Left cardiac atrium (tissue), 4 donors: ENCODE results near the gene RNU5D-1. TPM values are rescaled to one million over a fixed set of nuclear protein-coding genes. Genes with fewer than 3 reads are reported as not detected.
"Not testable (repeated sequence)": the region's sequence is repeated elsewhere in the genome, so short reads cannot be mapped to it uniquely, and the experiment has no call there.

Source experiments
- ATAC-seq, 2 donors: fragments of 200-7000 bp; cut with Tn5 transposase; one replicate each; pipeline ENCODE4 v1.9.1; 2020; ENCODE audit warnings: mild to moderate bottlenecking in 2 of 2, moderate library complexity in 2 of 2
- DNase-seq: peaks from one replicate; pipeline ENCODE4 v3.0.0-alpha.2; 2020
- intact Hi-C, 2 donors: fragments of 100-400 bp; cut with DNase I; formaldehyde crosslinking; loops; one replicate each; pipeline versions ENCODE4 v1.14.1 to v1.15.1; 2022 to 2023
- total RNA-seq, 2 donors: library from RNA; stranded (reverse); fragmentation: NEBNext Ultra II Directional; extraction: Animal tissue kit (Norgen Biotek cat#: 25700); gene quantifications; one replicate each; pipeline ENCODE4 v1.2.1, GENCODE V29; 2021
- donor health status: DM: no; HTN: yes; CAD: no.
- donor health status: DM: no; HTN: yes; CAD: no; lungs with severe emphysema.
- donor health status: DM: yes; HTN: yes; CAD: no.
- donor health status: Dilated cardiomyopathy.

The RNU5D-1 gene
- total RNA-seq, 2 donors from 2014 or later: not detected

GRCh38 chr1:44707112-44707881, 23.7 kb downstream of the RNU5D-1 start:
- intact Hi-C loops: no loop called here
- peak in 1 of 2 donors; percentile 90 for ATAC-seq
- no peak for DNase-seq

DNA sequence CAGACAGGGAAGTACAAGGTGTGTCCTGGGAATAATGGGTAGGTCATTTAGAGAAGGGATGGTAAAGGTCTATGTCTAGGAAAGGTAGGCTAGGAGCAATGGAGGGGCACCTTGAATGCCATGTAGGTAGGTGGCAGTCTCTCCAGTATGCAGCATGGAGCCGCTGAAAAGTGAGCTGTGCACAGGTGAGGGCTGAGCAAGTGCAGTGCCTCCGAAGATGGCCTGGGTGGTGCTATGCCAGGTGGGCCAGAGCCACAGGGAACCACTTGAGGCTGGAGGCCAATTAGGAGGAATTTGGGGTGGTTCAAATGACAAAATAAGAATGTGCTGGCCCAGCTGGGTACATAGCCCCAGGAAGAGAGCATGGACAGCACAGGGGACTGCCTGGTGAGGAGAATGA, 25.0 kb downstream of the RNU5D-1 start:
- intact Hi-C loops: no loop called here
- ATAC-seq: no peak
- DNase-seq: no peak

DNA sequence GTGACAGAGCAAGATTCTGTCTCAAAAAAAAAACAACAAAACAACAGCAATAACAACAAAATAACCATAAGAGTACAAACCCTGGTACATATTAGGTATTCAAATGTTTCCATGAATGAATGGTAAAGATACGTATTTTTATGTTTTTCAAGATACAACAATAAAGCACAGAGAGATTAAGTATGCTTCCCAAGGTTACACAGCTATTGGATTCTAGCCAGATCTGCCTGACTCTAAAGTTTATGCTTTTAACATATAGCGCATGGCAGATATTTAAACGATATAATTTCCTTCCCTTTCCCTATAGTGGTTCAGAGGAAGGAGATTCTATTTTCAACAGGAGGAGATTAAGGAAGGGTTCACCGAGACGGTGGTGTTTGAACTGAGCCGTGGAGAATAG, 25.5 kb downstream of the RNU5D-1 start:
- intact Hi-C loops: no loop called here
- DNase-seq (no peak), ATAC-seq (no peak)

DNA sequence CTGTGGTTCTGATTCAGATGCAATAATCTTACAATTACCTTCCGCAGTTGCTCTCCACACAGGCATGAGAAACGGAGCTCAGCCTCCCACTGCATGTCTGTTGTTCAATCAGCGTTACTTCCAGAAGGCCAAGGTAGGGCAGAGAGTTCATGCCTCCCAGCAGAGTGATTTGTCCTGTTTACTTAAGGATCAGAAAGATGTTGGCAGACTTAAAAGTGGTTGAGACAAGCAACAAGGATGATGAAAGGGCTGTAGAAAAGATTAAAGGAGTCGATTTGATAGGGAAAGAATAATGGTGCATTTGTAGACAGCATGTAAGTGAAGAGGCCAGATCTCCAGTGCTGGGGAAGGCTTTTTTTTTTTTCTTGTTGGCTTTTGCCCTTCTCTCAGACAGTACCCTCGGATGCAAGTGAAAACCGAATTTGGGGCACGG, 29.8 kb downstream of the RNU5D-1 start:
- intact Hi-C loops: no loop called here
- DNase-seq (no peak), ATAC-seq (no peak)

DNA sequence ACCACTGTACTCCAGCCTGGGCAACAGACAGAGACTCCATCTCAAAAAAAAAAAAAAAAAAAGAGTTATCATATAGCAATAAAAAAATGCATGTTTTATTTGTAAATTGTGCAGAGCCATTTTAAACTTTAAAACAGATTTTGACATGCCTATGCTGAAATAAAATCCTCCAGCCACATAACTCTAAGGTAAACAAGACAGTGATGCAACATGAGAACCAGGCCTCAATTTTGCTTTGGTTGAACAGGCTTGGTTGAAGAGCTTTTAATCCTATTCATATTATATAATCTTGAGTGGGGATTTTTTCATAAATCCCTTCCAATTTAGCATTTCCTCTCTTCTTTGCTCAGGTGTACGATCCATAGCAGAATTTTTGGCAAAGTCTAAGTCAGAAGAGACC, 30.4 kb downstream of the RNU5D-1 start:
- intact Hi-C loops: no loop called here
- ATAC-seq (no peak), DNase-seq (no peak)

DNA sequence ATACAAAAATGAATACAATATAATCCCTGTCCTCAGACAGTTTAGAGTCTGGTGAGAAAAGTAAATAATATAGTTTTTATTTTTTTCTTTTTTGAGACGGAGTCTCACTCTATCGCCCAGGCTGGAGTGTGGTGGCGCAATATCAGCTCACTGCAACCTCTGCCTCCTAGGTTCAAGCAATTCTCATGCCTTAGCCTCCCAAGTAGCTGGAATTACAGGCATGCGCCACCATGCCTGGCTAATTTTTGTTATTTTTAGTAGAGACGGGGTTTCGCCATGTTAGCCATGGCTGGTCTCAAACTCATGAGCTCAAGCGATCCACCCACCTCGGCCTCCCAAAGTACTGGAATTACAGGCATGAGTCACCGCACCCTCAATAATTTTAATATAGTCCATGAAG, 31.6 kb downstream of the RNU5D-1 start:
- ATAC-seq, DNase-seq, intact Hi-C loops: not testable (repeated sequence)

DNA sequence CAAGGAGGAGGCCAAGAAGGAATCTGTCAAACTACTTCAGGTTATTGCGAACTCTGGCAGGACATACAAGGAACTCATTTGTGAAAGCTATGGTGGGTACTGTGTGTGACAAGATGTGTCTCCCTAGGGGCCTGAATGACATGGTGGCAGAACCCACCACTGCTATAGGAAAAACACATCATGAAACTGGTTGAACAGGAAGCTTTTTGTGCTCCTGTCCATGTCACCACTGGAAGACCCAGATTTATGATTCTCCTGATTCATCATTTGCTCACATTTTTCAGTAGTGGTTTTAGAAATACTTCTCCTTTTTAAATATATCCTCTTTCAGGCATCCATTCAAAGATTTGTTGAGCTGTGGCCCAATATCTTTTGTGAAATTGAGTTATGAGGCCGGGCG, 32.8 kb downstream of the RNU5D-1 start:
- intact Hi-C loops: no loop called here
- DNase-seq (no peak), ATAC-seq (no peak)

GRCh38 chr1:44696789-44697345, 34.1 kb downstream of the RNU5D-1 start:
- DNase-seq (no peak), ATAC-seq (peak in 1 of 2 donors; percentile 64)
- intact Hi-C loops: no loop called here

- no peak for ATAC-seq
- intact Hi-C loops: no loop called here
- no peak for DNase-seq
These were observed 34.9 kb downstream of the RNU5D-1 start for GRCh38 chr1:44696101-44696500.

DNA sequence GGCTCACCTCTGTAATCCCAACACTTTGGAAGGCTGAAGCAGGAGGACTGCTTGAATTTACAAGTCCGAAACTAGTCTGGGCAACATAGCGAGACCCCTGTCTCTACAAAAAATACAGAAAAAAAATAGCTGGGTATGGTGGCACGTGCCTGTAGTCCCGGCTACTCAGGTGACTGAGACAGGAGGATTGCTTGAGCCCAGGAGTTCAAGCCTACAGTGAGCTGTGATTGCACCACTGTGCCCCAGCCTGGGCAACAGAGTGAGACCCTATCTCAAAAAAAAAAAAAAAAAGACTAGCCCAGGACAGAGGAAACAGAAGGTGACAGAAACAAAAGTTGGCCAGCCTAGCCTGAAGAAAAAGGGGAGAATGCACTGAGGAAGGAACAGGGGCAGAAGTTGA, 35.3 kb downstream of the RNU5D-1 start:
- intact Hi-C loops: no loop called here
- DNase-seq: no peak

GRCh38 chr1:44694863-44695478, 36.0 kb downstream of the RNU5D-1 start:
- intact Hi-C loops: no loop called here
- ATAC-seq (no peak), DNase-seq (no peak)

More for the DNA sequence above, 35.3 kb downstream of the RNU5D-1 start:
- no peak for ATAC-seq

DNA sequence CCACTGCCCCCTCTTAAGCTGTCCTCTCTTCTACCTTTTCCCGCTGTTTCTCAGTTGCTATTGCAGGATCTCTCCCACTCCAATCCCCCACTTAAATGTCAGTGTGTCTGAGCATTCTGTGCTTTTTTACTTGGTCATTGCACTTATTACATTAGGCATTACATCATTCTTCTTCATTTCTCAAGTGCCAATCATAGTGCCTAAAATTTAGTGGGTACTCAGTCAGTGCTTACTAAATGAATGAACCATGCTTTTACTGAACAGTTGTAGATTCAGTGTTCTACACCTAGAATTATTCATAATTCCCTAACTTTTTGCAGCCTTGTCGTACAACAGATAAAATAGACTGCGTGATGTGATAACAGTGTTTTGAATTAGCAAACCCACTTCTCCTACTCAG, 37.1 kb downstream of the RNU5D-1 start:
- DNase-seq (no peak), ATAC-seq (no peak)
- intact Hi-C loops: no loop called here

GRCh38 chr1:44693159-44693558, 37.8 kb downstream of the RNU5D-1 start:
- DNase-seq: no peak
- ATAC-seq: no peak
- intact Hi-C loops: no loop called here

- DNase-seq (no peak), ATAC-seq (no peak)
- intact Hi-C loops: no loop called here
These were observed 41.6 kb downstream of the RNU5D-1 start for GRCh38 chr1:44689447-44689765.

DNA sequence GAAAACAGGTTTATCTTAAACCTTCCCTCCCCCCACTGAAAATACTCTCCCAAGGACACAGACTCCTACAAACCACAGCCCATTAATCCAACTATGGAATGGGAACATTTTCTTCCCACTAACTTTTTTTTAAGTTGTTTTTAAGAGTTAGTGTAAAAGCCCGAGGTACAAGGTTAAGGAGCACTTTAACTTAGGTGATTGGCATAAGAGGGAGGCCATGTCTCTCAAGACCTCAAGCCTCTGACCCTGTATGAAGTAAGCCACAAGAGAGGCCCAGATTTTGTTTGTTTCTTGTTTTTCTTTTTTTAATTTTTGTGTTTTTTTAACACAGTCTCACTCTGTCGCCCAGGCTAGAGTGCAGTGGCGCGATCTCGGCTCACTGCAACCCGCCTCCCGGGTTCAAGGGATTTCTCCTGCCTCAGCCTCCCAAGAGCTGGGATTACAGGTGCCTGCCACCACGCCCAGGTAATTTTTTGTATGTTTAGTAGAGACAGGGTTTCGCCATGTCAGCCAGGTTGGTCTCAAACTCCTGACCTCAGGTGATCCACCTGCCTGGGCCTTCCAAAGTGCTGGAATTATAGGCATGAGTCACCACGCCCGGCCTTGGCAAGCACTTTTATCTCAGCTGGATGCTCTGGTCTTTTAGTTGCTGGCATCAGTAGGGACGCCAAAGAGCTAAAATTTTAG, 42.1 kb downstream of the RNU5D-1 start:
- DNase-seq (no peak), ATAC-seq (no peak)
- intact Hi-C loops: no loop called here

- intact Hi-C loops: no loop called here
- no peak for DNase-seq
- ATAC-seq: no peak
These were observed 45.1 kb downstream of the RNU5D-1 start for GRCh38 chr1:44685881-44686280.

- intact Hi-C loops: no loop called here
- DNase-seq (no peak), ATAC-seq (no peak)
These were observed 45.8 kb downstream of the RNU5D-1 start for GRCh38 chr1:44685218-44685617.

GRCh38 chr1:44684525-44684924, 46.4 kb downstream of the RNU5D-1 start:
- intact Hi-C loops: no loop called here
- ATAC-seq: no peak

GRCh38 chr1:44682883-44683265, 48.1 kb downstream of the RNU5D-1 start:
- ATAC-seq (no peak), DNase-seq (no peak)
- intact Hi-C loops: no loop called here

More at GRCh38 chr1:44684525-44684924, 46.4 kb downstream of the RNU5D-1 start:
- no peak for DNase-seq
